Erythroblast (primary cell): ENCODE data around the gene SP1.
"Not testable (repeated sequence)": the region's sequence is repeated elsewhere in the genome, so short reads cannot be mapped to it uniquely, and the experiment has no call there.

Experiments
- GATA1 ChIP-seq: IDR thresholded peaks from 2 replicates; pipeline ENCODE4 v1.6.1; 2011; ENCODE audit warnings: low read depth, mild to moderate bottlenecking, control low read depth, low read length, moderate library complexity
- POLR2A ChIP-seq: IDR thresholded peaks from 2 replicates; pipeline ENCODE4 v1.6.1; 2011; ENCODE audit warnings: mild to moderate bottlenecking, low read length

DNA sequence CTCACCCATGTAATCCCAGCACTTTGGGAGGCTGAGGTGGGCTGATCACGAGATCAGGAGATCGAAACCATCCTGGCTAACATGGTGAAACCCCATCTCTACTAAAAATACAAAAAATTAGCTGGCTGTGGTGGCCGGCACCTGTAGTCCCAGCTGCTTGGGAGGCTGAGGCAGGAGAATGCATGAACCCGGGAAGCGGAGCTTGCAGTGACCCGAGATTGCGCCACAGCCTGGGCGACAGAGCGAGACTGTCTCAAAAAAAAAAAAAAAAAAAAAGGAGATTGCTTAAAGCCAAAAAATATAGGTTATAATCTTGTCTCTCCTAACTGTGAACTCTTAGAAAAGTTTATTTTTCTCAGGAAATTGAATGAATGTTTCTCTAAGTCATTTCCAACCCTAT lies 55.4 kb downstream of the SP1 start:
- TF ChIP-seq POLR2A, GATA1: not testable (repeated sequence)
